ENCODE data around the gene PTMS. TPM values are rescaled to one million over a fixed set of nuclear protein-coding genes. Genes with fewer than 3 reads are reported as not detected.

PTMS gene
- total RNA-seq, 2 donors from 2014 or later, result 285 to 339 TPM

GRCh38 chr12:6782850-6783566 lies 16.8 kb downstream of the PTMS start:
- TF ChIP-seq POLR2A (IDR thresholded peaks at IDR 0.05) (no peak), POLR2AphosphoS5 (IDR thresholded peaks at IDR 0.05) (no peak), CTCF (IDR thresholded peaks at IDR 0.05) (no peak)
- Histone ChIP-seq H3K27me3 (replicated peaks; ENCODE audit: insufficient read depth) (no peaks in the 10 kb centered on the region), H3K27ac (no peak overlapping the region), H3K4me3 (no peak overlapping the region), H3K36me3 (no peaks in the 10 kb centered on the region), H3K9me3 (no peaks in the 10 kb centered on the region), H3K4me1 (replicated peaks) (peaks cover 2% of the 10 kb centered on the region)
- 76% methylated on average over 10 of the region's 10 CpGs for WGBS
- no peak for DNase-seq (ENCODE audit: low spot score)
- intact Hi-C loops (cut with DNase I), result no loop called here

DNA sequence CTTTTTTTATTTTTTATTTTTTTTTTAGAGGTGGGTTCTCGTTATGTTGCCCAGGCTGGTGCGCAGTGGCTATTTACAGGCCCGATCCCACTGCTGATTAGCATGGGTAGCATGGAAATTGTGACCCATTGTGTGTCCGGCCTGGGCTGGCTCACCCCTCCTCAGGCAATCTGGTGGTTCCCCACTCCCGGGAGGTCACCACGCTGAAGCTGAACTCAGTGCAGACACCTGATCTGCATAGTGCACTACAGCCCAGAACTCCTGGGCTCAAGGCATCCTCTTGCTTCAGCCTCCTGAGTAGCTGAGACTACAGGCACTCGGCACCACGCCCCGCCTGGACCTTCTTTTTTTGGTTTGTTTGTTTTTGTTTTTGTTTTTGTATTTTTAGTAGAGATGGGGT lies 17.7 kb downstream of the PTMS start:
- intact Hi-C loops (cut with DNase I), result no loop called here
- H3K27ac ChIP-seq, result no peak overlapping the region
- H3K4me1 ChIP-seq (replicated peaks), result peaks cover 2% of the 10 kb centered on the region
- no peak for TF ChIP-seq POLR2A (IDR thresholded peaks at IDR 0.05)
- no peak for TF ChIP-seq POLR2AphosphoS5 (IDR thresholded peaks at IDR 0.05)
- TF ChIP-seq CTCF (IDR thresholded peaks at IDR 0.05), result no peak
- H3K36me3 ChIP-seq, result no peaks in the 10 kb centered on the region
- no peaks in the 10 kb centered on the region for H3K9me3 ChIP-seq
- WGBS, result 92% methylated on average over 9 of the region's 9 CpGs
- H3K4me3 ChIP-seq, result no peak overlapping the region
- no peaks in the 10 kb centered on the region for H3K27me3 ChIP-seq (replicated peaks; ENCODE audit: insufficient read depth)
- DNase-seq (ENCODE audit: low spot score), result no peak

GRCh38 chr12:6784296-6784695 lies 18.1 kb downstream of the PTMS start:
- Histone ChIP-seq H3K4me3 (no peak overlapping the region), H3K4me1 (replicated peaks) (no peaks in the 10 kb centered on the region), H3K27ac (no peak overlapping the region), H3K36me3 (no peaks in the 10 kb centered on the region), H3K9me3 (no peaks in the 10 kb centered on the region), H3K27me3 (replicated peaks; ENCODE audit: insufficient read depth) (no peaks in the 10 kb centered on the region)
- WGBS, result 60% methylated on average over 5 of the region's 5 CpGs
- intact Hi-C loops (cut with DNase I), result no loop called here
- TF ChIP-seq POLR2AphosphoS5 (IDR thresholded peaks at IDR 0.05) (no peak), POLR2A (IDR thresholded peaks at IDR 0.05) (no peak), CTCF (IDR thresholded peaks at IDR 0.05) (no peak)
- no peak for DNase-seq (ENCODE audit: low spot score)

DNA sequence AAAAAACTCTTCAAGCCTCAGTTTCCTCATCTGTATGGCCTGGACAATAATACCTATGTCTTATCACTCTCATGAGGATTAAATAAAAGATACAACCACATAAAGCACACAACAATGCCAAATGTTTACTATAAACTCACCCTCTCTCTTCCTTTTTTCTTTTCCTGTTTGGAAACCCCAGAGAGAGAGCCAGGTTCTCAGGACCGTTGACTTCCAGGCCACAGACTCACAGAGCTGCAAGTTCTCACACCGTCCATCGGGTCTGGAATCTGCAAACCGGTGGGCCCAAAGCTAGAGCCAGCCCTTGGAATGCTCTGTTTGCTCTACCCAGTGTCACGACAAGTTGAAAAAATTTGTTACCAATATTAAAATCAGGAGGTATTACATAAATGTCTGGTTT lies 18.6 kb downstream of the PTMS start:
- no peaks in the 10 kb centered on the region for H3K36me3 ChIP-seq
- no peaks in the 10 kb centered on the region for H3K27me3 ChIP-seq (replicated peaks; ENCODE audit: insufficient read depth)
- H3K27ac ChIP-seq, result no peak overlapping the region
- TF ChIP-seq CTCF (IDR thresholded peaks at IDR 0.05) (no peak), POLR2A (IDR thresholded peaks at IDR 0.05) (no peak), POLR2AphosphoS5 (IDR thresholded peaks at IDR 0.05) (no peak)
- WGBS, result 70% methylated on average over 5 of the region's 5 CpGs
- intact Hi-C loops (cut with DNase I), result no loop called here
- no peaks in the 10 kb centered on the region for H3K9me3 ChIP-seq
- no peak overlapping the region for H3K4me3 ChIP-seq
- H3K4me1 ChIP-seq (replicated peaks), result no peaks in the 10 kb centered on the region
- DNase-seq (ENCODE audit: low spot score), result no peak

DNA sequence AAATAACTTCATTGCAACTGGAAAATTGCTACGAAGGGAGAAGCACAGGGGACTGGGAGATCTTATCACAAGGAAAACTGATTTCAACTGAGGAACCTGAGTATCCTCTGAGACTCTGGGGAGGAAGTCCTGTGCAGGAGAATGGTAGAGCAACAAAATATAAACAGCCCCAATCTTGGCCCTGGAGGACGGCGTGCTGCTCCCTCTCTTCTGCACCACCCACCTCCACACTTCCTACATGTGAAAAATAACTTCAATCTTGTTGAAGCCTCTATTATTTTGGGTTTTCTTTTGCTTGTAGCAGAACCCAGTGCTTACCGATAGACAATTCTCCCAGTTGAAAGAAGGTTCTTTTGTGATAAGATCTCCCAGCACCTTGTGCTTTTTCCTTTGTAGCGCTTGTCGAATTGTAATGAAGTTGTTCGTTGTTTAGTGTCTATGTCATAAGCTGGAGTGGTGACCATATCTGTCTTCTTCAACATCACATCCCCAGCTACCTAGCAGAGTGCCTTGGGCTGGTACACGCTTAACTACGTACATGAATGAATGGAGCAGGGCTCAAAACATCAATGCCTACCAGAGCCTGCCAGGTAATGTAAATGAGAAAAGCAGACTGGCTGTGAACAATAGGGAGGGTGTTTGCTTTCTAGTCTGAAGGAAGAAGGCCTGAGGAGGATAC lies 20.4 kb downstream of the PTMS start:
- no peak overlapping the region for H3K4me3 ChIP-seq
- intact Hi-C loops (cut with DNase I), result no loop called here
- TF ChIP-seq POLR2AphosphoS5 (IDR thresholded peaks at IDR 0.05) (no peak), CTCF (IDR thresholded peaks at IDR 0.05) (no peak)

More for the DNA sequence above, 20.4 kb downstream of the PTMS start:
- DNase-seq (ENCODE audit: low spot score), result no peak
- Histone ChIP-seq H3K27ac (no peak overlapping the region), H3K36me3 (no peaks in the 10 kb centered on the region), H3K27me3 (replicated peaks; ENCODE audit: insufficient read depth) (no peaks in the 10 kb centered on the region), H3K9me3 (no peaks in the 10 kb centered on the region), H3K4me1 (replicated peaks) (no peaks in the 10 kb centered on the region)
- 53% methylated on average over 9 of the region's 9 CpGs for WGBS

Measured in prostate gland (tissue), 2 donors.